HG03342 (cell line): Measurements from ENCODE around the gene MAST1.
A peak's percentile ranks its signal among the peaks of the same experiment; 100 is the strongest.
"Not testable (repeated sequence)": the region's sequence is repeated elsewhere in the genome, so short reads cannot be mapped to it uniquely, and the experiment has no call there.

Experiments used
- ATAC-seq: cut with Tn5 transposase; IDR thresholded peaks from one replicate; pipeline ENCODE4 v1.9.1; 2021; ENCODE audit warnings: mild to moderate bottlenecking, moderate library complexity; ENCODE audit not compliant: unreplicated experiment

MAST1 gene

GRCh38 chr19:12888006-12888603, 49.8 kb downstream of the MAST1 start:
- ATAC-seq: no peak

GRCh38 chr19:12890299-12890786, 52.0 kb downstream of the MAST1 start:
- ATAC-seq: not testable (repeated sequence)

DNA sequence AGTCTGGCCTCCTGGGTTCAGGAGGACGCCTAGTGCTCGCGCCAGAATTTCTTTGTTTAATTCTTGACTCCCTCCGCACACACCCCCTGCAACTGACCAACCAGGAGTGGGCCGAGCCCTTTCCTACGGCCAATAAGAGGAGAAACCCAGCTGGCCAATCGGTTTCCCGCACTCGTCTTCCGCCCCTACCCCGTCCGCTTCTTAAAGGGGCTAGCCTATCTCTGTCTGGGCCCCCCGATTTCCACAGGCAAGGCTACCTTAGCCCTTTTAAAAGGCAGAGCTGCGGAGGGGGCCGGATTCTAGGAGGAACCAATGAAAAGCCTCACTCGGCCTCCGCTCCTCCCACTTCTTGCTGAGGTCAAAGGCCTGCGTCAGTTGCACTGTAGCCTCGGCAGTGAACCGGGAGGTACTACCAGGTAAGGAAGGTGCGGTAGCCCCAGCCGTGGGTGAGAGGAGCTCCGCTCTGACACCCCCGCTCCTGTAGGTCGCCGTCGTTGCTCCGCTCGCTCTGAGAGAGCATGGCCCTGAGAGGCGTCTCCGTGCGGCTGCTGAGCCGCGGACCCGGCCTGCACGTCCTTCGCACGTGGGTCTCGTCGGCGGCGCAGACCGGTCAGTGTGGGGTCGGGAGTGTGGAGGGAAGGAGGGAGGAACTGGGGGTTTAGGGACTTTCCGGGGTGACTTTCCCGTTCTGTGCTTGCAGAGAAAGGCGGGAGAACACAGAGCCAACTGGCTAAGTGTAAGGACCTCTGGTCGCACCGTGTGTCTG, 52.7 kb downstream of the MAST1 start, which contains the start of gene GCDH:
GCDH (plus strand) TSS at position 374 of the 766 bp plus-strand sequence; CDS start at position 519, 145 bp downstream.
- peak; percentile 86 for ATAC-seq

DNA sequence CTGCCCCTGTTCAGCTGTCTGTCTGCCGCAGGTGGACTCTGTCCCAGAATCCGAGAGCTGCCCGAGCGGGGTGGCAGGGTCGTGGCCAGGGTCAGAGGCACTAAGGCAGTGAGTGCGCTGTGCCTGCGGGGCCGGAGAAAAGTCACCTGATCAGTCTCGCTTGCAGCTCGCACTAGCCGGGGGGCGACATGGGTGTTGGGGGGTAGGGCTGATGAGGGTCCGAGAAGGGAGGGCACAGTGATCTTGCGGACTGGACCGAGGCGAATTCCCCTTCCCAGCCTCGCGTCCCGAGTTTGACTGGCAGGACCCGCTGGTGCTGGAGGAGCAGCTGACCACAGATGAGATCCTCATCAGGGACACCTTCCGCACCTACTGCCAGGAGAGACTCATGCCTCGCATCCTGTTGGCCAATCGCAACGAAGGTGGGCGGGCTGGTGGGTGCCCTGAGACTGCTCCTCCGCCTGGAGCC, 53.3 kb downstream of the MAST1 start:
- ATAC-seq: no peak

- no peak for ATAC-seq
Observed at GRCh38 chr19:12893582-12893981, 55.3 kb downstream of the MAST1 start.

- ATAC-seq: no peak
Observed at GRCh38 chr19:12896460-12896859, 58.1 kb downstream of the MAST1 start.

DNA sequence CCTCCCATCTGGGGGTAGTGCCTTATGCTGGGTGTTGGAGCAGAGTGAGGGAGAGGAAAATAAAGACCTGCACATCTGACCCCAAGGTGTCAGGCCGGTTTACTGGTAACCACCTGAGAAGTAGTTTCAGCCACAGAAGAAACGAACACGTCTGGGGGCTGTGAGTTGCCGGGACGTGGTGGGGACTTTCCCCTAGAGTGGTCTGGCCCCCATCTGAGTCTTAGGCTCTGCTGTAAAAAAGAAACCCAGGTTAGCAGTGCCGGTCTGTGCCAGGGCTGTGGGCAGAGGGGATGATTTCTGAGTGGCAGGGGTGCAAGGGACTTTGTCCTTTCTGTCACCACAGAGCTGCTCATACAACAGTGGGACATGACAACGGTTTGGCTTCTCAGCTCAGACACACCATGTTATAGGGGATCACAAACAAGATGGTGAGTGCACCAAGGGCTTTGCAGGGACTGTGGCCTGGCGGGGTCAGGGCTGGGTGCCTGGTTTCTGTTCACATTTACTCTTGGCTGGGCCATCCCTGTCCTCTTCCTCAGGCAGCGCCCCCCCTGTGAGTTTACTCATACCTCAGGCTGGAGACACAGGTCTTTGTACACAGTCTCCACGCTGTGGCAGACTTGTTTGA, 61.7 kb downstream of the MAST1 start:
- peak; percentile 76 for ATAC-seq

GRCh38 chr19:12907166-12907565, 68.9 kb downstream of the MAST1 start:
- no peak for ATAC-seq

DNA sequence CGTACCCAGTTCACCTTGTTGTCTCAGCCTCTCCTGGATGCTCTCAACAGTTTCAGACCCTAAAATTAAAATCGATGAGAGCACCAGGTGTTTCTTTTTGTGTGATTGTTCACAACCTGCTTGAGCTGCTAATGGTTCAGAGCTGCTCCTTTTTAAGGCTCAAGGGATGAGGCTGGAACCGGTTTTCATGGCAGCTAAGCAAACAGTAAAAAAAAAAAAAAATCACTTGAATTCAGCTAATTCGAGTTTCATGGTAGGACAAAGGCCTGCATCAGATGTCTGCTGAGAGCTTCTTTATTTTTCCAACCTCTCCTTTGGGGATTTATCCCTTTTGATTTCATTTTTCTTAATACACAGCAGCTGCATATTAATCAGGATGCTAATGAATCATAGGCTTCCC, 74.3 kb downstream of the MAST1 start:
- no peak for ATAC-seq

DNA sequence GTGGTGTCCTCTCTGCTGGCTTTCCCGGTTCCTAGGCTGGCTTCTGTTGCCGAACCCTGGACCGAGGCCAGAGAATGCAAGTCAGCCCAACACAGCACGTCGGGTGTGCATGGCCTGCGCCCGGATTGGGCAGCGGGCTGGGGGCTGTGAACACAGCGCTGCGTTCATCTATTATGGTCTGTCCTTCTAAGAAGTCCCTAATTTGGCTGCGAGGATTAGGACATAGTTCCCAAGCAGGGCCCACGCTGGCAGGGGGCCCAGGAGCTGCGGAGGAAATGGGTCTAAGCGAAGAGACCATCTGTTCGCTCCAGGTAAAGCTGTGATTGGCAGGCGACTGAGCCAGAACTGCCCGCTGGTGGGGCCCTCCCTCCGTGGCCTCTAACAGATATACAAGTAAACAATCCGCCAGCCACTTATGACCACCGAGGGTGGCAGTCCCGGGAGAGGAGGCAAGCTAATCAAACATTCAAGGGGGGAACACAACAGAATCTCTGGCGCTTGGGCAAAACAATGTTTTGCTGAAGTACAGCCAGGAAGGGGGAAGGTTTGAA, 74.8 kb downstream of the MAST1 start:
- no peak for ATAC-seq

GRCh38 chr19:12913851-12914690, 75.8 kb downstream of the MAST1 start:
- no peak for ATAC-seq

GRCh38 chr19:12915860-12916259, 77.5 kb downstream of the MAST1 start:
- ATAC-seq: not testable (repeated sequence)

DNA sequence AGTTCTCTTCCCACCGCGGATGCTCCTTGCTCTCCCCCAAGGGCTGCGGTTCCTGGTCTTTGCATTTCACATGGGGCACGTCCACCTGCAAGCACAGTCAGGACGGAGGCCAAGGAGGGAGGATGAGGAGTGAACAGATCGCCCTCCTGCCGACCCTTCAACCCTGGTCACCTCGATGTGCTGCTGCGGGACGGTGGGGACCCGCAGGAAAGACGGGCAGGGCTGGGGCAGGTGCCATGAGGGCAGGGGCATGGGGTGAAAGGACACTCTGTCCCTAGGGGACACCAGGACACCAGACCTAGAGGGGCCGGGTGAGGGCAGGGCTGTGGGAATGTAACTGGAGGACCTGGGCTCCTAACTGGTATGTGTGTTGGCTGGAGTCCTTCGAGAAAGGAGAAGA, 79.9 kb downstream of the MAST1 start:
- no peak for ATAC-seq

DNA sequence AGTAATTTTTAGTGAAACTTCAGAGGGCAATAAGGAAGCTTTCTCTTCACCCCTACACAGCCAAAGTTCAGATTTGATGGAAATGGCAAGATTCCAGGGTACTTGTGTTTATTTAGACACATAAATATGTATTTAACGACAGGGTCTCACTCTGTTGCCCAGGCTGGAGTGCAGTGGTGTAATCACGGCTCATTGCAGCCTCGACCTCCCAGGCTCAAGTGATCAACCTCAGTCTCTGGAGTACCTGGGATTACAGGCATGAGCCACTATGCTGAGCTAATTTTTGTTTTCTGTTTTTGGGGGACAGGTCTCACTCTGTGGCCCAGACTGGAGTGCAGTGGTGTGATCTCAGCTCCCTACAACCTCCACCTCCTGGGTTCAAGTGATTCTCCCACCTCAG, 82.7 kb downstream of the MAST1 start:
- no peak for ATAC-seq

DNA sequence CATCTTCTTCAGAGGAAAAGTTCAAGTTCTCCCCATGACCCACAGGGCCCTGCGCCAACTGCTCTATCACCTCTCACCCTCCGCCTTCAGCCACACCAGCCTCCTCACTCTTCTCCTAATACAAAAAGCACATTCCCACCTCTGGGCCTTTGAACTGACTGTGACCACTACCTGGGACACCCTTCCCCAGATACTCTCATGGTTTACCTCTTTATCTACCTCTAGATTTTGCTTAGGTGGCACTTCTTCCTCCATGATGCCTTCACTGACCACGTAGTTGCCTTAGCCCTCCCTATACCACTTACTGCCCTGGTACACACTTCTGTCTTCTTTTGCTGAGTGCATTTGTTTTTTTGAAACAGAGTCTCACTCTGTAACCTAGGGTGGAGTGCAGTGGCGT, 84.6 kb downstream of the MAST1 start:
- no peak for ATAC-seq
